ENCODE measurements around the gene FCER1G. TPM values are rescaled to one million over a fixed set of nuclear protein-coding genes. Genes with fewer than 3 reads are reported as not detected.
"Not testable (repeated sequence)": the region's sequence is repeated elsewhere in the genome, so short reads cannot be mapped to it uniquely, and the experiment has no call there.

Gene FCER1G
- polyA plus RNA-seq, 1 donor = 10.8 TPM

- DNase-seq = peak; percentile 99
These were observed 13.0 kb upstream of the FCER1G start, which contains the start of gene NDUFS2 for GRCh38 chr1:161201836-161202712. NDUFS2 (plus strand) TSS chr1:161202367; CDS start chr1:161202386, 19 bp downstream.

- no peak for DNase-seq
These were observed 8.5 kb upstream of the FCER1G start for GRCh38 chr1:161206411-161207140.

- DNase-seq = no peak
These were observed 7.9 kb upstream of the FCER1G start for GRCh38 chr1:161207173-161207572.

DNA sequence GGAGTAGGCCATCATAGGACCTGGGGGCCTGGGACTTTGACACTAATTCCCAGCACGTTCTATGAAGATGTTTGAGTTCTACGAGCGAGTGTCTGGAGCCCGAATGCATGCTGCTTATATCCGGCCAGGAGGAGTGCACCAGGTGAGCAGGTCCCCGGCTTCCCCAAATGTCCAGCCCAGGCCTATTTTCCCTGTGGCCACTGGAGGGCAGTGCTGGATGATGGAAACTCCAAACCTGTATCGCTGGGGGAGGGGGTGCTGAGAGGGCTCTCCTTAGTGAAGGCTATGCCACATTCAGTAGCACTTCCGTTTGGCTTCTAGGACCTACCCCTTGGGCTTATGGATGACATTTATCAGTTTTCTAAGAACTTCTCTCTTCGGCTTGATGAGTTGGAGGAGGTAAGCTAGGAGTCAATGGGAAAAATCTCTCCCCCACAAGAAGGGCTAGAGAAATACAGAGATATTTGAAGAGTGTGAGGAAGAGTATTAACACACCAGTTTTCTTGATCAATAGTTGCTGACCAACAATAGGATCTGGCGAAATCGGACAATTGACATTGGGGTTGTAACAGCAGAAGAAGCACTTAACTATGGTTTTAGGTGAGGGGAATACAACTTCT is 5.2 kb upstream of the FCER1G start:
- no peak for DNase-seq

DNA sequence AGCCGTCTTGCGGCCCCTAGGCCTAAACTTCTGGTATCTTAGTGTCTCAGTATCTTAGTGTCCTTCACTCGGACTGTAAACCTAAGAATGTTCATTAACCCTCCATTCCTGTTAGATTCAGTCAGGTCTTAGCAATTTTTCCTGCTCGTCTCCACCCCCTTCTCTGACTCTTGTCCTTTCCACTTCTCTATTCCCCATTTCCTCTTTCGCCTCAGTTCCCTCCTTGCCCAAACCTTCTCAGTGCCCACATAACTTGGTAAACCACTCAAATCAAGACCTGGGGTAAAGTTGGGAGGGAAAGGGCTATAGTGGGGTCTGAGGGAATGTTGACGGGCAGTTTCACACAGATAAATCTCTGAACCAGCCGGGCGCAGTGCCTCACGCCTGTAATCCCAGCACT is 726 bp upstream of the FCER1G start:
- DNase-seq = no peak

GRCh38 chr1:161216945-161217712 is 2.0 kb downstream of the FCER1G start:
- DNase-seq = no peak

GRCh38 chr1:161217831-161218230 is 2.7 kb downstream of the FCER1G start:
- no peak for DNase-seq

GRCh38 chr1:161218301-161219077 is 3.4 kb downstream of the FCER1G start:
- DNase-seq = no peak

GRCh38 chr1:161219078-161219892 is 4.2 kb downstream of the FCER1G start:
- no peak for DNase-seq

DNA sequence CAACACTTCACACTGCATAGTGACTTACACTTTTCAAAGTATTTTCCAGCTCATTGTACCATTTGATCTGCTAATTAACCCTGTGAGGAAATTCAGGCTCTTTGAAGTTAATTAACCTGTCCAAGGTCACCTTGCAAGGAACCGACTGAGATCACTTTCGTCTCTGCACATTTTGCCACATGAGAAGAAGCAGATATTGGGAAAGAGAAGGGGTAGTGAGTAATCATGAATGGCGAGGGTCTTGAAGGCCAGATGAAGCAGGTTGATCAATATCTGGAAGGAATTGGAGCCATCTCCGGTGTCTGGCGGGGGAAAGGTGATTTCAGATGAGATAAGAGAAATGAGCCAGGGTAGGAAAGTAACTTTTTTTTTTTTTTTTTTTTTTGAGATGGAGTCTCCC is 4.9 kb downstream of the FCER1G start:
- no peak for DNase-seq

- DNase-seq = no peak
These were observed 7.3 kb downstream of the FCER1G start for GRCh38 chr1:161222175-161223019.

GRCh38 chr1:161223805-161224694 is 9.0 kb downstream of the FCER1G start:
- no peak for DNase-seq

GRCh38 chr1:161224695-161225087 is 9.6 kb downstream of the FCER1G start:
- DNase-seq = not testable (repeated sequence)

DNA sequence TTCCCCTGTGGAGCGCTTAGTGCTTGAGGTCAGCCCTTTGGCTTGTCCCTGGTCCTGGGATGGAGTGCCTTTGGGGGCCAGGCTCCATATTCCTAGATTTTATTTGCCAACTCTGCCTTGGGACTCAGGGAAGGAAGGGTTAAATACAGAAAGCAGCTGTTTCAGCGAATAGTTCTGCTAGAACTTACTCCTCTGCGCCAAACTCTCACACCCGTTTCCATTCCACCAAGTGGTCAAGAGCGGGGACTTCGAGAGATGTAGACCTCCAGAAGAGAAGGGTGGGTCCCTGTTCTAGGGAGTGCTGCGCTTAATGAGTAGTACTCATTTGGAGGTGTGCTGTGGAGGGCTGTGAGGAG is 10.1 kb downstream of the FCER1G start:
- DNase-seq = no peak

GRCh38 chr1:161225534-161226319 is 10.6 kb downstream of the FCER1G start, which contains the start of gene TOMM40L:
TOMM40L (plus strand) TSS chr1:161226060; CDS start chr1:161226490, 430 bp downstream.
- peak; percentile 97 for DNase-seq

DNA sequence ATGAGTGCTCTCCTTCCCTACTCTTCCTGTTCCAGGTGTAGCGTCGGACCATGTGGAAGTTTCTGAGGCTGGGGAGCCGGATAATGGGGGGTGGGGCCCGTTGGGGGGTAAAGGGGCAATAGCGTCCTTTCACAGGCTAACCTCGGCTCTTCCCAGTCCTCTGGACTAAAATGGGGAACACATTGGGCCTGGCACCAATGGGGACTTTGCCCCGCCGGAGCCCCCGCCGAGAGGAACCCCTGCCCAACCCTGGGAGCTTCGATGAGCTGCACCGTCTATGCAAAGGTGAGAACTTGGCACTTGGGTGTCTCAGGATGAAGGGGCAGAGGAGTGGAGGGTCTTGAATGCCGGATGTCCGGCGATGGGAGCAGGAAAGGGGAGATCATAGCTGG is 11.2 kb downstream of the FCER1G start:
- DNase-seq = no peak

DNA sequence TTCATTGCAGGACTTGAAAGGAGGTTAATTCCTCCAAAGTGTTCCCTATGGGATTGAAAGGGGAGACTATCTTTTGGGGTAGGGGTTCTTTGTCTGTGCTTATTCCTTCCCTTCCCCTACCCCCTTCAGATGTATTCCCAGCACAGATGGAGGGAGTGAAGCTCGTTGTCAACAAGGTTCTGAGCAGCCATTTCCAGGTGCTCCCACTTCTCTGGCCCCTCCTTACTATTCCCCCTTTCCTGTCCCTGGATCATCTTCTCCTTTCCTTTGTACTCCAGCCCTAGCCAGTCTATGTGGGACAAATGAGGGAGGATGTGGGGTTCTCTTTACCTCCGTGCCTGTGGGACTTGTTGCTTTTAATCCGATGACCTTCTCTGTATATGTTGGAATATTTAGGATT is 11.7 kb downstream of the FCER1G start:
- DNase-seq = no peak
